DOHH2 (cell line): Measurements from ENCODE around the gene IQSEC3.

Source experiments
- EZH2phosphoT487 ChIP-seq: fragments of 200-600 bp; sonication (generic); IDR thresholded peaks from 2 replicates; pipeline ENCODE4 v1.6.1; 2017; ENCODE audit warnings: borderline replicate concordance, mild to moderate bottlenecking, antibody characterized with exemption, low read length, moderate library complexity, mixed read lengths
- TF ChIP-seq, protein P1 (sequence below): fragments of 200-600 bp; sonication (generic); IDR thresholded peaks from one replicate; pipeline ENCODE4 v1.5.1; 2014; ENCODE audit warnings: antibody characterized with exemption, mild to moderate bottlenecking, low read depth, low read length; ENCODE audit not compliant: poor library complexity, severe bottlenecking

DNA sequence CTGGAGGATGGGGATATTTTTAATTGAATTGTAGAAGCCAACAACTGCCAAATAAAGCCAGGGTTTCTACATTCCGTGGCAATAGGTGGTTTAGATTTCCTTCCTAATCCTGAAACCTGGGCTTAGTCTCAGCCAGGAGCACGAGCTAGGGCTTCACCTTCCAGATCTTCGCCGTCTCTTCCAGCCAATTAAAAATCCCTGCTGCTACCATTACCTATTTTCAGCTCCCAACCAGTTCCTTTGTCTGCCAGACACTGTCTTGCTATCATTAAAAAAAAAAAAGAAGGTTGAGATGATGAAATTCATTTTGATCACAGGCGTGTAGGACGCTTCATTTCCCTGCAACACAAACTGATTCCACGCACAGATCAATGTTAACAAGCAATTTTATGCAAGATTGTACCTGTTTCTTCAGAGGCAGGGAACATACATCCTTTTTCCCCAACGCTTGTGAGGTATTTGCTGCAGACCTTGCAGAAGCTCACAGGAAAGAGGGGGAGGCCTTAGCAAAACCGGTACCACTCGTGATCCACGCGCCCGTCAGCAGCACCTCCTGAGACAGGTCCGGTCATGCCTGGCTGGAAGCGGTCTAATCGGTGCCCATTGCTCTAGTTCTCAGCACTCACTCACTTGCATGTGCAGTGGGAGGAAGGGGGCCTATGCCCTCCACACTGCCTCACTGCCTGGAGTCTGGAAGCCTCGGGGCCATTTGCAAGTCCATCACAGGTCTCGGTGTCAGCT, 82.3 kb downstream of the IQSEC3 start:
- TF ChIP-seq, protein P1, sequence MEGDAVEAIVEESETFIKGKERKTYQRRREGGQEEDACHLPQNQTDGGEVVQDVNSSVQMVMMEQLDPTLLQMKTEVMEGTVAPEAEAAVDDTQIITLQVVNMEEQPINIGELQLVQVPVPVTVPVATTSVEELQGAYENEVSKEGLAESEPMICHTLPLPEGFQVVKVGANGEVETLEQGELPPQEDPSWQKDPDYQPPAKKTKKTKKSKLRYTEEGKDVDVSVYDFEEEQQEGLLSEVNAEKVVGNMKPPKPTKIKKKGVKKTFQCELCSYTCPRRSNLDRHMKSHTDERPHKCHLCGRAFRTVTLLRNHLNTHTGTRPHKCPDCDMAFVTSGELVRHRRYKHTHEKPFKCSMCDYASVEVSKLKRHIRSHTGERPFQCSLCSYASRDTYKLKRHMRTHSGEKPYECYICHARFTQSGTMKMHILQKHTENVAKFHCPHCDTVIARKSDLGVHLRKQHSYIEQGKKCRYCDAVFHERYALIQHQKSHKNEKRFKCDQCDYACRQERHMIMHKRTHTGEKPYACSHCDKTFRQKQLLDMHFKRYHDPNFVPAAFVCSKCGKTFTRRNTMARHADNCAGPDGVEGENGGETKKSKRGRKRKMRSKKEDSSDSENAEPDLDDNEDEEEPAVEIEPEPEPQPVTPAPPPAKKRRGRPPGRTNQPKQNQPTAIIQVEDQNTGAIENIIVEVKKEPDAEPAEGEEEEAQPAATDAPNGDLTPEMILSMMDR, result no peak
- no peak for TF ChIP-seq EZH2phosphoT487
